22Rv1 (cell line): ENCODE results near the gene MRPL45.

Source experiments
- CTCF ChIP-seq: fragments of 450-650 bp; IDR thresholded peaks from 2 replicates; pipeline ENCODE4 v1.5.1; 2017; ENCODE audit warnings: mild to moderate bottlenecking
- ZFX ChIP-seq: fragments of 450-650 bp; IDR thresholded peaks from 2 replicates; pipeline ENCODE4 v1.6.1; 2017; ENCODE audit warnings: antibody characterized with exemption, borderline replicate concordance

DNA sequence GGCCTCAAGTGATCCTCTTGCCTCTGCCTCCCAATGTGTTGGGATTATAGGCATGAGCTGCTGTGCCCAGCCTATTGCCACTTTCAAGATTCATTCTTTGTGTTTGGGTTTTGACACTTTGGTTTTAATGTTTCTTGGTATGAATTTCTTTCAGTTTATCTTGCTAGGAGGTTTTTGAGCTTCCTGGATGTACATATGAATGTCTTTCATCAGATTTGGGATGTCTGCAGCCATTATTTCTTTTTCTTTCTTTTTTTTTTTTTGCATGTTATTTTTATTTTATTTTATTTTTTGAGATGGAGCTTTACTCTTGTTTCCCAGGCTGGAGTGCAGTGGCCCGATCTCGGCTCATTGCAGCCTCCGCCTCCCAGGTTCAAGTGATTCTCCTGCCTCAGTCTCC lies 18.5 kb downstream of the MRPL45 start:
- no peak for TF ChIP-seq CTCF
- no peak for TF ChIP-seq ZFX
